WTC11 (cell line): ENCODE results near the gene CAPN12. TPM values are rescaled to one million over a fixed set of nuclear protein-coding genes. Genes with fewer than 3 reads are reported as not detected.

Experiments used
- ATAC-seq: fragments of 200-7000 bp; cut with Tn5 transposase; 2 replicates; pipeline ENCODE4 v1.10.0; 2021; ENCODE audit warnings: mild to moderate bottlenecking, moderate library complexity
- CTCF ChIA-PET: fragments of 300-600 bp; sonication (Branson Sonifier 250); formaldehyde crosslinking; loops from one replicate; lab custom pipeline; 2021; ENCODE audit warnings: antibody characterized with exemption; lab: Charles Lee
- POLR2A ChIA-PET: fragments of 350-600 bp; sonication (Branson Sonifier 250); formaldehyde crosslinking; loops from one replicate; lab custom pipeline; 2021; ENCODE audit warnings: antibody characterized with exemption; lab: Charles Lee
- DNase-seq: peaks from one replicate; pipeline ENCODE4 v3.0.0; 2021; ENCODE audit warnings: low spot score
- H3K27ac Mint-ChIP-seq: 2 replicates; pipeline ENCODE4 v1.8.0; 2021; ENCODE audit warnings: mixed read lengths
- H3K27me3 Mint-ChIP-seq: 2 replicates; pipeline ENCODE4 v1.8.0; 2021; ENCODE audit warnings: low read depth, mild to moderate bottlenecking, moderate library complexity, mixed read lengths
- H3K36me3 Mint-ChIP-seq: 2 replicates; pipeline ENCODE4 v1.8.0; 2021; ENCODE audit warnings: mixed read lengths
- H3K4me1 Mint-ChIP-seq: 2 replicates; pipeline ENCODE4 v1.8.0; 2022; ENCODE audit warnings: mixed read lengths
- H3K4me3 Mint-ChIP-seq: 2 replicates; pipeline ENCODE4 v1.8.0; 2021; ENCODE audit warnings: mild to moderate bottlenecking, moderate library complexity, mixed read lengths
- H3K9me3 Mint-ChIP-seq: 2 replicates; pipeline ENCODE4 v1.8.0; 2021; ENCODE audit warnings: mixed read lengths
- ELF4 ChIP-seq: sonication (generic); formaldehyde crosslinking; IDR thresholded peaks from 2 replicates; pipeline ENCODE4 v1.8.1; 2022; ENCODE audit warnings: low read depth, mild to moderate bottlenecking, moderate library complexity, missing genetic modification reagents
- FOXP1 ChIP-seq: sonication (generic); formaldehyde crosslinking; IDR thresholded peaks from 2 replicates; pipeline ENCODE4 v1.8.0; 2022; ENCODE audit warnings: missing genetic modification reagents, mild to moderate bottlenecking, moderate library complexity, borderline replicate concordance
- GTF2I ChIP-seq: fragments of 250-450 bp; sonication (Bioruptor Pico); conservative IDR thresholded peaks from 2 replicates; pipeline ENCODE4 v1.4.0; 2021; ENCODE audit warnings: mild to moderate bottlenecking
- JAZF1 ChIP-seq: fragments of 250-450 bp; sonication (Bioruptor Pico); IDR thresholded peaks from 2 replicates; pipeline ENCODE4 v1.9.0; 2021; ENCODE audit warnings: moderate library complexity, mild to moderate bottlenecking, inconsistent platforms
- NFYB ChIP-seq: sonication (generic); formaldehyde crosslinking; conservative IDR thresholded peaks from 2 replicates; pipeline ENCODE4 v1.8.0; 2022; ENCODE audit warnings: low read depth, missing genetic modification reagents
- RELA ChIP-seq: sonication (generic); formaldehyde crosslinking; IDR thresholded peaks from 2 replicates; pipeline ENCODE4 v1.8.1; 2022; ENCODE audit warnings: missing genetic modification reagents, mild to moderate bottlenecking, borderline replicate concordance
- SOX15 ChIP-seq: fragments of 250-450 bp; sonication (Bioruptor Pico); IDR thresholded peaks from 2 replicates; pipeline ENCODE4 v1.9.0; 2021; ENCODE audit warnings: mild to moderate bottlenecking
- ZNF317 ChIP-seq: sonication (generic); formaldehyde crosslinking; IDR thresholded peaks from 2 replicates; pipeline ENCODE4 v1.8.1; 2023; ENCODE audit warnings: low read depth, mild to moderate bottlenecking, moderate library complexity, missing genetic modification reagents, borderline replicate concordance
- ZNF671 ChIP-seq: fragments of 250-450 bp; sonication (Bioruptor Pico); IDR thresholded peaks from 2 replicates; pipeline ENCODE4 v1.8.0; 2021; ENCODE audit warnings: mild to moderate bottlenecking
- total RNA-seq: library from RNA; stranded (reverse); gene quantifications from 3 replicates; pipeline ENCODE4 v1.2.3, GENCODE V29; 2021
- TF ChIP-seq, protein P1 (sequence below): fragments of 250-450 bp; sonication (Bioruptor Pico); IDR thresholded peaks from 2 replicates; pipeline ENCODE4 v1.9.0; 2021; ENCODE audit warnings: mild to moderate bottlenecking, borderline replicate concordance
- TF ChIP-seq, protein P2 (sequence below): sonication (generic); formaldehyde crosslinking; IDR thresholded peaks from 2 replicates; pipeline ENCODE4 v1.8.1; 2022; ENCODE audit warnings: mild to moderate bottlenecking, missing genetic modification reagents, moderate library complexity, borderline replicate concordance
- TF ChIP-seq, protein P3 (sequence below): sonication (generic); formaldehyde crosslinking; IDR thresholded peaks from 2 replicates; pipeline ENCODE4 v1.8.1; 2023; ENCODE audit warnings: mild to moderate bottlenecking, missing genetic modification reagents
- TF ChIP-seq, protein P4 (sequence below): sonication (generic); formaldehyde crosslinking; IDR thresholded peaks from 2 replicates; pipeline ENCODE4 v1.8.0; 2022; ENCODE audit warnings: mild to moderate bottlenecking, missing genetic modification reagents
- TF ChIP-seq, protein P5 (sequence below): sonication (generic); formaldehyde crosslinking; IDR thresholded peaks from 2 replicates; pipeline ENCODE4 v1.8.0; 2022; ENCODE audit warnings: missing genetic modification reagents
- TF ChIP-seq, protein P6 (sequence below): fragments of 200-600 bp; IDR thresholded peaks from 2 replicates; pipeline ENCODE4 v1.8.0; 2022; ENCODE audit warnings: antibody characterized with exemption
- TF ChIP-seq, protein P7 (sequence below): fragments of 250-450 bp; sonication (Bioruptor Pico); IDR thresholded peaks from 2 replicates; pipeline ENCODE4 v1.9.0; 2021; ENCODE audit warnings: moderate library complexity, mild to moderate bottlenecking, inconsistent platforms, borderline replicate concordance

The CAPN12 gene
- total RNA-seq, 1 experiment from 2014 or later = 9.6 TPM

DNA sequence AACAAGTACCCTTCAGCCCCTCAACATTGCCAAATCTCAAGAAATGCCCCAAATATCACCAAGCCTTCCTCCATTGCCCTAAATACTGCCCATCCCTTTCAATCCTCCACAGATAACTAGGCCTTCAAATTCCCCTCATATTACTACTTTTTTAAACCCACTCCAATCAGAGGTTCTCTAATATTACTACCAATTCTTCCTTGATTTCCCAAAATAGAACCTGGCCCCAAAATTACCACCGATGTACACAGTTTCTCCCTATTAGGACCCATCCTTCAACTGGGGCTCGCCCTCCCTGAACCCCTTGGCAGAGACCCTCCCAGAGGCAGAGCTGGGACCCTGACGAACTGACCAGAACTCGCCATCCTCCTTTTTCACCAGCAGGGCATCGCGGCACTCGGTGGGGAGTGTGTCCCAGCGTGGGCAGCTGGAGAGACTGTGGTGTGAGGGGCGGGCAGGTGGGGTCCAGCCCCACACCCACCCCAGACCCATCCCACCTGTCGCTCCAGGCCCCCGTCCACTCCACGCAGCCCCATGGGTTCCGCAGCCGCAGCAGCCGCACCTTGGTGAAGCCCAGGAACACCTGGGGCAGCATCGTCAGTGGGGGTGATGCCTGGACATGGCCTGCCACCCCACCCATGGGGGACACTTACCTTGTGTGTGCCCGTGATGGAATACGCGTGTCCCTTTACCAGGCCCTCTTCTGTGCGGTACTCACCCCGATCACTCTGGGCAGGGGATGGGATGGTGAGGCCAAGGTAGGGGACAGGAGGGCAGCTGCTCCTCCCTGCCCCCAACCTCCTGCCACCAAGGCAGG is 6.1 kb downstream of the CAPN12 start:
- ChIA-PET POLR2A (interaction anchor here (0.8 kb wide), 1 partner anchor 31 kb away, joined by 4 read pairs; no protein-coding TSS in a partner anchor), CTCF (interaction anchor here (1.2 to 3.5 kb wide), 3 partner anchors 31 to 193 kb away, joined by 3 to 13 read pairs (median 5); partner anchors contain the start of genes MRPS12 and SARS2)
- no peak for ATAC-seq
- Mint-ChIP-seq H3K4me3 (peak overlapping the region; percentile 17), H3K4me1 (peaks cover 10% of the 10 kb centered on the region), H3K36me3 (peaks cover 2% of the 10 kb centered on the region; the same call in 1 of the 2 replicates), H3K27me3 (peaks cover 23% of the 10 kb centered on the region), H3K9me3 (peaks cover 3% of the 10 kb centered on the region), H3K27ac (no peak overlapping the region)
- no peak for DNase-seq
- TF ChIP-seq, protein P1, sequence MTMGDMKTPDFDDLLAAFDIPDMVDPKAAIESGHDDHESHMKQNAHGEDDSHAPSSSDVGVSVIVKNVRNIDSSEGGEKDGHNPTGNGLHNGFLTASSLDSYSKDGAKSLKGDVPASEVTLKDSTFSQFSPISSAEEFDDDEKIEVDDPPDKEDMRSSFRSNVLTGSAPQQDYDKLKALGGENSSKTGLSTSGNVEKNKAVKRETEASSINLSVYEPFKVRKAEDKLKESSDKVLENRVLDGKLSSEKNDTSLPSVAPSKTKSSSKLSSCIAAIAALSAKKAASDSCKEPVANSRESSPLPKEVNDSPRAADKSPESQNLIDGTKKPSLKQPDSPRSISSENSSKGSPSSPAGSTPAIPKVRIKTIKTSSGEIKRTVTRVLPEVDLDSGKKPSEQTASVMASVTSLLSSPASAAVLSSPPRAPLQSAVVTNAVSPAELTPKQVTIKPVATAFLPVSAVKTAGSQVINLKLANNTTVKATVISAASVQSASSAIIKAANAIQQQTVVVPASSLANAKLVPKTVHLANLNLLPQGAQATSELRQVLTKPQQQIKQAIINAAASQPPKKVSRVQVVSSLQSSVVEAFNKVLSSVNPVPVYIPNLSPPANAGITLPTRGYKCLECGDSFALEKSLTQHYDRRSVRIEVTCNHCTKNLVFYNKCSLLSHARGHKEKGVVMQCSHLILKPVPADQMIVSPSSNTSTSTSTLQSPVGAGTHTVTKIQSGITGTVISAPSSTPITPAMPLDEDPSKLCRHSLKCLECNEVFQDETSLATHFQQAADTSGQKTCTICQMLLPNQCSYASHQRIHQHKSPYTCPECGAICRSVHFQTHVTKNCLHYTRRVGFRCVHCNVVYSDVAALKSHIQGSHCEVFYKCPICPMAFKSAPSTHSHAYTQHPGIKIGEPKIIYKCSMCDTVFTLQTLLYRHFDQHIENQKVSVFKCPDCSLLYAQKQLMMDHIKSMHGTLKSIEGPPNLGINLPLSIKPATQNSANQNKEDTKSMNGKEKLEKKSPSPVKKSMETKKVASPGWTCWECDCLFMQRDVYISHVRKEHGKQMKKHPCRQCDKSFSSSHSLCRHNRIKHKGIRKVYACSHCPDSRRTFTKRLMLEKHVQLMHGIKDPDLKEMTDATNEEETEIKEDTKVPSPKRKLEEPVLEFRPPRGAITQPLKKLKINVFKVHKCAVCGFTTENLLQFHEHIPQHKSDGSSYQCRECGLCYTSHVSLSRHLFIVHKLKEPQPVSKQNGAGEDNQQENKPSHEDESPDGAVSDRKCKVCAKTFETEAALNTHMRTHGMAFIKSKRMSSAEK = no peak
- TF ChIP-seq FOXP1 (CRISPR knock-in tag) = peak; percentile 48; the same call in 1 of the 2 replicates
- no peak for TF ChIP-seq ZNF671 (CRISPR knock-in tag)
- TF ChIP-seq, all 79 proteins: peak for 1

DNA sequence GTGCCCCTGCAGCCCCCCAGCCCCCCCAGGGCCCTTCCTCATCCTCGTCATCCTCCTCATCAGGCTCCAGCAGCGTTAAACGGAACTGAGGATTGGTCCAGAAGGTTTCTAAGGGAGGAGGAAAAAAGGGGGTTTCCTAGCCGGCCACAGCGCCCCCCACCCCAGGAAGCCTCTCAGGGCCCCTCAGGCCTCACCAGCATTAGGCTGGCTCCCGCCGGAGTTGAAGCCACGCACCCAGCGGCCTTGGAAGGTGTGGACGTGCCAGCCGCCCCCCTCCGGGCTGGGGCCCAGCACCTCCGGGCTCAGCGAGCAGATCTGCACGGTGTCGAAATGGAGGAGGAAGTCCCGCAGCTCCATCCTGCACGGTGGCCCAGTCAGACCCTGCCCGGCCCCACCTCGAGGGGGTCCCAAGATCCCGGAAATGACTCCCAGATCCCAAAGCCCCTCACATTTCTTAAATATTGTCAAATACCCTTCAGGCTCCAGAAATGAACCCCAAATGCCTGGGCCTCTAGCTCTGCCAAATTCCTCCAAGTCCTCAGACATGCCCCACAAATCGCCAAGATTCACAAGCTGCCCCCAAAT is 6.9 kb downstream of the CAPN12 start:
- CTCF ChIA-PET = interaction anchor here (1.1 to 3.5 kb wide), 6 partner anchors 32 to 193 kb away, joined by 3 to 13 read pairs (median 4); partner anchors contain the start of genes ECH1, MRPS12 and SARS2
- H3K4me3 Mint-ChIP-seq = peak overlapping the region; percentile 17
- H3K4me1 Mint-ChIP-seq = peaks cover 10% of the 10 kb centered on the region

More for the DNA sequence above, 6.9 kb downstream of the CAPN12 start:
- POLR2A ChIA-PET = interaction anchor here (0.8 to 1.3 kb wide), 2 partner anchors 32 to 112 kb away, joined by 3 to 4 read pairs; no protein-coding TSS in a partner anchor
- DNase-seq (no peak), ATAC-seq (no peak)
- Mint-ChIP-seq H3K9me3 (peaks cover 3% of the 10 kb centered on the region), H3K27me3 (peaks cover 23% of the 10 kb centered on the region), H3K36me3 (peaks cover 2% of the 10 kb centered on the region; the same call in 1 of the 2 replicates)
- TF ChIP-seq NFYB (CRISPR knock-in tag) = no peak
- TF ChIP-seq, protein P2, sequence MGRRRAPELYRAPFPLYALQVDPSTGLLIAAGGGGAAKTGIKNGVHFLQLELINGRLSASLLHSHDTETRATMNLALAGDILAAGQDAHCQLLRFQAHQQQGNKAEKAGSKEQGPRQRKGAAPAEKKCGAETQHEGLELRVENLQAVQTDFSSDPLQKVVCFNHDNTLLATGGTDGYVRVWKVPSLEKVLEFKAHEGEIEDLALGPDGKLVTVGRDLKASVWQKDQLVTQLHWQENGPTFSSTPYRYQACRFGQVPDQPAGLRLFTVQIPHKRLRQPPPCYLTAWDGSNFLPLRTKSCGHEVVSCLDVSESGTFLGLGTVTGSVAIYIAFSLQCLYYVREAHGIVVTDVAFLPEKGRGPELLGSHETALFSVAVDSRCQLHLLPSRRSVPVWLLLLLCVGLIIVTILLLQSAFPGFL (CRISPR knock-in tag) = no peak
- TF ChIP-seq SOX15 (CRISPR knock-in tag) = no peak
- 0 out of 2 replicates have a peak, but pooled peaks have one; percentile 1 for TF ChIP-seq RELA (CRISPR knock-in tag)
- no peak for TF ChIP-seq JAZF1 (CRISPR knock-in tag)
- TF ChIP-seq, protein P3, sequence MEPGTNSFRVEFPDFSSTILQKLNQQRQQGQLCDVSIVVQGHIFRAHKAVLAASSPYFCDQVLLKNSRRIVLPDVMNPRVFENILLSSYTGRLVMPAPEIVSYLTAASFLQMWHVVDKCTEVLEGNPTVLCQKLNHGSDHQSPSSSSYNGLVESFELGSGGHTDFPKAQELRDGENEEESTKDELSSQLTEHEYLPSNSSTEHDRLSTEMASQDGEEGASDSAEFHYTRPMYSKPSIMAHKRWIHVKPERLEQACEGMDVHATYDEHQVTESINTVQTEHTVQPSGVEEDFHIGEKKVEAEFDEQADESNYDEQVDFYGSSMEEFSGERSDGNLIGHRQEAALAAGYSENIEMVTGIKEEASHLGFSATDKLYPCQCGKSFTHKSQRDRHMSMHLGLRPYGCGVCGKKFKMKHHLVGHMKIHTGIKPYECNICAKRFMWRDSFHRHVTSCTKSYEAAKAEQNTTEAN (CRISPR knock-in tag) = no peak
- TF ChIP-seq, protein P4, sequence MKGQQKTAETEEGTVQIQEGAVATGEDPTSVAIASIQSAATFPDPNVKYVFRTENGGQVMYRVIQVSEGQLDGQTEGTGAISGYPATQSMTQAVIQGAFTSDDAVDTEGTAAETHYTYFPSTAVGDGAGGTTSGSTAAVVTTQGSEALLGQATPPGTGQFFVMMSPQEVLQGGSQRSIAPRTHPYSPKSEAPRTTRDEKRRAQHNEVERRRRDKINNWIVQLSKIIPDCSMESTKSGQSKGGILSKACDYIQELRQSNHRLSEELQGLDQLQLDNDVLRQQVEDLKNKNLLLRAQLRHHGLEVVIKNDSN = 0 out of 2 replicates have a peak, but pooled peaks have one; percentile 2
- TF ChIP-seq, protein P5, sequence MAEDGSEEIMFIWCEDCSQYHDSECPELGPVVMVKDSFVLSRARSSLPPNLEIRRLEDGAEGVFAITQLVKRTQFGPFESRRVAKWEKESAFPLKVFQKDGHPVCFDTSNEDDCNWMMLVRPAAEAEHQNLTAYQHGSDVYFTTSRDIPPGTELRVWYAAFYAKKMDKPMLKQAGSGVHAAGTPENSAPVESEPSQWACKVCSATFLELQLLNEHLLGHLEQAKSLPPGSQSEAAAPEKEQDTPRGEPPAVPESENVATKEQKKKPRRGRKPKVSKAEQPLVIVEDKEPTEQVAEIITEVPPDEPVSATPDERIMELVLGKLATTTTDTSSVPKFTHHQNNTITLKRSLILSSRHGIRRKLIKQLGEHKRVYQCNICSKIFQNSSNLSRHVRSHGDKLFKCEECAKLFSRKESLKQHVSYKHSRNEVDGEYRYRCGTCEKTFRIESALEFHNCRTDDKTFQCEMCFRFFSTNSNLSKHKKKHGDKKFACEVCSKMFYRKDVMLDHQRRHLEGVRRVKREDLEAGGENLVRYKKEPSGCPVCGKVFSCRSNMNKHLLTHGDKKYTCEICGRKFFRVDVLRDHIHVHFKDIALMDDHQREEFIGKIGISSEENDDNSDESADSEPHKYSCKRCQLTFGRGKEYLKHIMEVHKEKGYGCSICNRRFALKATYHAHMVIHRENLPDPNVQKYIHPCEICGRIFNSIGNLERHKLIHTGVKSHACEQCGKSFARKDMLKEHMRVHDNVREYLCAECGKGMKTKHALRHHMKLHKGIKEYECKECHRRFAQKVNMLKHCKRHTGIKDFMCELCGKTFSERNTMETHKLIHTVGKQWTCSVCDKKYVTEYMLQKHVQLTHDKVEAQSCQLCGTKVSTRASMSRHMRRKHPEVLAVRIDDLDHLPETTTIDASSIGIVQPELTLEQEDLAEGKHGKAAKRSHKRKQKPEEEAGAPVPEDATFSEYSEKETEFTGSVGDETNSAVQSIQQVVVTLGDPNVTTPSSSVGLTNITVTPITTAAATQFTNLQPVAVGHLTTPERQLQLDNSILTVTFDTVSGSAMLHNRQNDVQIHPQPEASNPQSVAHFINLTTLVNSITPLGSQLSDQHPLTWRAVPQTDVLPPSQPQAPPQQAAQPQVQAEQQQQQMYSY (CRISPR knock-in tag) = no peak
- no peak for TF ChIP-seq ZNF317 (CRISPR knock-in tag)
- TF ChIP-seq, protein P6, sequence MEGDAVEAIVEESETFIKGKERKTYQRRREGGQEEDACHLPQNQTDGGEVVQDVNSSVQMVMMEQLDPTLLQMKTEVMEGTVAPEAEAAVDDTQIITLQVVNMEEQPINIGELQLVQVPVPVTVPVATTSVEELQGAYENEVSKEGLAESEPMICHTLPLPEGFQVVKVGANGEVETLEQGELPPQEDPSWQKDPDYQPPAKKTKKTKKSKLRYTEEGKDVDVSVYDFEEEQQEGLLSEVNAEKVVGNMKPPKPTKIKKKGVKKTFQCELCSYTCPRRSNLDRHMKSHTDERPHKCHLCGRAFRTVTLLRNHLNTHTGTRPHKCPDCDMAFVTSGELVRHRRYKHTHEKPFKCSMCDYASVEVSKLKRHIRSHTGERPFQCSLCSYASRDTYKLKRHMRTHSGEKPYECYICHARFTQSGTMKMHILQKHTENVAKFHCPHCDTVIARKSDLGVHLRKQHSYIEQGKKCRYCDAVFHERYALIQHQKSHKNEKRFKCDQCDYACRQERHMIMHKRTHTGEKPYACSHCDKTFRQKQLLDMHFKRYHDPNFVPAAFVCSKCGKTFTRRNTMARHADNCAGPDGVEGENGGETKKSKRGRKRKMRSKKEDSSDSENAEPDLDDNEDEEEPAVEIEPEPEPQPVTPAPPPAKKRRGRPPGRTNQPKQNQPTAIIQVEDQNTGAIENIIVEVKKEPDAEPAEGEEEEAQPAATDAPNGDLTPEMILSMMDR = no peak
- TF ChIP-seq, protein P7, sequence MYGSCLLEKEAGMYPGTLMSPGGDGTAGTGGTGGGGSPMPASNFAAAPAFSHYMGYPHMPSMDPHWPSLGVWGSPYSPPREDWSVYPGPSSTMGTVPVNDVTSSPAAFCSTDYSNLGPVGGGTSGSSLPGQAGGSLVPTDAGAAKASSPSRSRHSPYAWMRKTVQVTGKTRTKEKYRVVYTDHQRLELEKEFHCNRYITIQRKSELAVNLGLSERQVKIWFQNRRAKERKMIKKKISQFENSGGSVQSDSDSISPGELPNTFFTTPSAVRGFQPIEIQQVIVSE (CRISPR knock-in tag) = no peak
- no peak for TF ChIP-seq GTF2I (CRISPR knock-in tag)
- TF ChIP-seq ELF4 (CRISPR knock-in tag) = no peak
- TF ChIP-seq, all 79 proteins: peak for 2
- no peak overlapping the region for H3K27ac Mint-ChIP-seq
